Cardiac atrium fibroblast (primary cell): ENCODE data around the gene TCEAL1. TPM values are rescaled to one million over a fixed set of nuclear protein-coding genes. Genes with fewer than 3 reads are reported as not detected.

Experiments
- total RNA-seq: library from RNA; depleted of rRNA; stranded (reverse); fragments of >200 nt; gene quantifications from 2 replicates; pipeline ENCODE4 v1.2.3, GENCODE V29; 2015

The TCEAL1 gene
- 47.7 and 54.4 TPM in 2 replicates for total RNA-seq

GRCh38 chrX:103628386-103629317, at the start of gene TCEAL1:
Gene TCEAL1 (plus strand): TSS chrX:103628975. CDS start chrX:103629917, 942 bp downstream.

GRCh38 chrX:103585411-103586313, 43.1 kb upstream of the TCEAL1 start, which contains the start of gene TCEAL4:
Gene TCEAL4 (plus strand): TSS chrX:103585515. CDS start chrX:103586676, 1,161 bp downstream.

GRCh38 chrX:103607364-103608305, 21.1 kb upstream of the TCEAL1 start, which contains the start of gene TCEAL3:
Gene TCEAL3 (plus strand): TSS chrX:103607963. CDS start chrX:103609065, 1,102 bp downstream.

Other genes starting within 250 kb of the TCEAL1 start
- gene RAB40A, start 109.5 kb upstream of the TCEAL1 start, total RNA-seq = 0.16 and 0.90 TPM in 2 replicates
- gene TCEAL4, start 43.5 kb upstream of the TCEAL1 start, total RNA-seq = 148 and 255 TPM in 2 replicates
- 47.5 and 49.9 TPM in 2 replicates for gene TCEAL3, start 21.0 kb upstream of the TCEAL1 start, total RNA-seq
- 798 and 931 TPM in 2 replicates for gene MORF4L2, start 57.7 kb downstream of the TCEAL1 start, total RNA-seq
- 2.8 TPM in 1 of 2 replicates, not detected in the other for gene TMEM31, start 81.9 kb downstream of the TCEAL1 start, total RNA-seq
- 1.9 and 7.6 TPM in 2 replicates for gene PLP1, start 147.9 kb downstream of the TCEAL1 start, total RNA-seq
- gene RAB9B, start 203.3 kb downstream of the TCEAL1 start, total RNA-seq = 0.36 and 2.4 TPM in 2 replicates